GM04504 (cell line): ENCODE measurements around the gene MYO15A.
A peak's percentile ranks its signal among the peaks of the same experiment; 100 is the strongest.
"Not testable (repeated sequence)": the region's sequence is repeated elsewhere in the genome, so short reads cannot be mapped to it uniquely, and the experiment has no call there.

ENCODE experiments used
- DNase-seq: peaks from one replicate; pipeline ENCODE4 v3.0.0-alpha.2; 2012; ENCODE audit warnings: low read depth

Gene MYO15A

DNA sequence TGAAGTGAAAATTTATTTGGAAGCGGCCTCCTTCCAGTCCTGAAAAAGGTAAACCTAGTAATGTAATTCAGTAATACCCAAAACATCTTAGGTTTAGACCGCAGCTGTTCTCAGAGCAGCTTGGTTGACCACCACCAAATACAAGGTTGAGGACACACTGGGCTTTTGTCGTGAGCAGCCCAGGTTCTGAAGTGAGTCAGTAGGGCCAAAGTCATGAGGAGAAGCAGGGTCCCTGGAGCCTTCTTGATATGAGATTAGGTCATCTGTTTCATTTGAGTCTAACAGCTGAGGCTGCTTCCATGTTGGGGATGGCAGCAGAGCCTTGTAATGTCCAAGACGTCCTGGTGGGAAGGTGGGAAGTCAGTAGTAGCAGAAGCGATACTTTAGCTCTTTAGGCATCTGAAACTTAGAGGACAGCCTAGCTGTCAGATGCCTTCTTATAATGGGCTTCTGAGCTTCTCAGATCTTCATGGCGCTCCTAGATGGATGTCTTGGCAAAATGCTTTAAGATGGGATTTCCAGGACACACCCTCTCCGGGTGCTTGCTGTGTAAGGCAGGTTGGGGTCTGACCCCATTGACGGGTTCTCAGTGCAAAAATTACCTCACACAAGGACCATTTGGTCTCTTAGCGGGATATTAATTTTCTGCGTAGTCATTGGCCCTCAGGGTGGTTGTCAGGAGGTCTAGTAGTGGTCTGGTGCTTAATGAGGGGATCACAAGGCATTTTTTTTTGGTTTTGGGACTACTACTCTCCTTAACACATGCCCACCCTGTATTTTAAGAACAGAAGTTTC, 77.5 kb downstream of the MYO15A start:
- no peak for DNase-seq

DNA sequence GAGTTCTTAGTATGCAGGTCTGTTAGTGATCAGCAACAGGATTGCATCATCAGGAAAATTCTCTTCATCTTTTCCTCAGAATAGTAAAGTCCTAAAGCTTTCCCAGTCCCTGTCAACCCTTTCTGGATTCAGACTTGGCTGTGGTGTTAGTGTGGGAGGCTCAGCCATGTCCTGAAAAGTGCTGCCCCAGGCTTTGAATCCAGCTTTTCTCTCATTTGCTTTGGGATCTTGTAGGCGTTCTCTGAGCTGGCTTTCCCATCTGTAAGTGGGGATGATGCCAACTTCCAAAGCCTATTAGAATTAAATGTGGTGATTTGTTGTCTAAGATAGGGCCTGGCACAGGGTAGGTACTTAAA, 78.0 kb downstream of the MYO15A start:
- DNase-seq, result peak; percentile 41

DNA sequence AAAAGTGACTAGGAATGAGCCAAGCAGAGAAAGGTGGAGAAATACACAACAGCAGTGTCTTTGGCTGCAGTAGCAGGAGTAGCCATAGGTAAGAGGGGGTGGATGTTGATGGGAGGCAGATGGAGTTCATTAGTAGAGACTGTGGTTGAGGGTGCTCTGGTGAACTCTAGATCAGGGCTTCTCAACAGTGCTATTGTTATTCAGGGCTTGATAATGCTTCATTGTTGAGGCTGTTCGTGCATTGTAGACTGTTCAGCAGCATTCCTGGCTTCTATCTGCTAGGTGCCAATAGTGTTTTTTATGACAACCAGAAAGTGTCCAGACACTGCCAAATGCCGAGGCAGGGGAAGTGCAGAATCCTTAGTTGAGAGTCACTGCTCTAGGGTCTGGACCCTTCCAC, 78.7 kb downstream of the MYO15A start:
- no peak for DNase-seq

DNA sequence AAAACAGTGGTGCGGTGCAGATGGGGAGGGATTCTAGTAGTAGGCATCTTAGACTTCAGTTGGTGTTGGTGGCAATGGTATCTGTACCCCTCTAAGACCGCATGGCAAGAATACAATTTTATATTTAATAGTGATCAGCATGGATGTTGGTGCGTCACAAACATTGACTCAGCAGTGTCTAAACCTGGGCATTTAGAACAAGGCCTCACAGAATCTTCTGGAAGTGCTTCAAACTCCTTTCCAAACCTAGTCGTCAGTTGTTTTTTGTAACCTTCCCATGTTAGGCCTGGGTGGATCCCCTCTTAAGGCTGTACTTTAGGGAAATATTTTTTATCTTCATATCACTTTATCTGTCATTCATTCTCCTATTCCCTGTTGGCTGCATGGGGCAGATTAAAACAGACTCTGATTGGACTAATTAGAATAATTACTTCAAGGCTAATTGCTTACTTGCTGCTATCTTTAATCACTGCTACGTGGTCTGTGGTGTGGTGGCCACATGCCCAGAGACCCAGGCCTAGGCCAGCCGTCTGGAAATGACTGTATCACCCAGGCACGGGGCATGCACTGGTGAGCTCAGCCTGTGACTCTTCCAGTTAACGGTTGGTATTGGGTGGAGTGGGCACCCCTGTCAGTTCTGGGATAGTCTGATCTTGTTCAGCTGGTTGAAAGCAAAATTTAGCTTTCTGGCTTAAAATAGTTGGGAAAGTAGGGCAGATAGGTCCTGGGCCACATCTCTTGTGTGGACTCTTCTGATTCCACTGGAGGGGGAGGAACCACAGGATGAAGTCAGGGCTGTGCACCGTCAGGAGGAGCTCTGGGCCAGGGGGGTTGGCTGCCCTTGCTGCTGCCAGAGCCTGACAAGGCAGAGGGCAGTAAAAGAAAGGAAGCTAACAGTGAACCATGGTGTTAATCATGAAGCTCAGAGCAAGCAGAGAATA, 79.5 kb downstream of the MYO15A start:
- DNase-seq, result peak; percentile 44

DNA sequence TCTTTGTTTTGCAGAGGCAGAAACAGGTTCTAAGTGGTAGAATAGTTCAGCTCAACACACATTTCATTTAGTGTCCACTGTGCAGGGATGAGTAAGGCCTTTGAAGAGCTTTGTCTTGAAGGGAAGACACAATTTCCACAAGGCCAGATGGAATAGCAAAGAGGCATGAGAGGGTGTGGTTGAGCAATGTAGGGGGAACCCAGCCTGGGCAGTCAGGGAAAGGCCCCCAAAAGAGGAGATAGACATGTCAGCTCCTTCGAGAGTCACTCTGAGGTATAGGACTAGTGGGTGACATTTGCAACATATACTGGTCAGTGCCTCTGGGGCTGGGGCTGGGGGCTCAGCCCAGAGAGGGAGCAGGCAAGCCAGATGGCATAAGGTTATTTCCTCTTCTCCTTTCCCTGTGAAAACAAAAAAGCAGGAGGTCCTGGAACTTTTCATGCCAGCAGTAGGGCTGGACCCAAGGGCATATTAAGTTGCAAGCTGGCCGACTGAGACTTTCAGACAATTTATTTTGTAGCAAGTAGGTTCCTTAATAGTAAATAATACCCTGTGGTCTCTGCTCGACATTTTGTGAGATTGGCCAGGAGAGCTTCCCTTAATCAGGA, 82.2 kb downstream of the MYO15A start:
- DNase-seq, result no peak

DNA sequence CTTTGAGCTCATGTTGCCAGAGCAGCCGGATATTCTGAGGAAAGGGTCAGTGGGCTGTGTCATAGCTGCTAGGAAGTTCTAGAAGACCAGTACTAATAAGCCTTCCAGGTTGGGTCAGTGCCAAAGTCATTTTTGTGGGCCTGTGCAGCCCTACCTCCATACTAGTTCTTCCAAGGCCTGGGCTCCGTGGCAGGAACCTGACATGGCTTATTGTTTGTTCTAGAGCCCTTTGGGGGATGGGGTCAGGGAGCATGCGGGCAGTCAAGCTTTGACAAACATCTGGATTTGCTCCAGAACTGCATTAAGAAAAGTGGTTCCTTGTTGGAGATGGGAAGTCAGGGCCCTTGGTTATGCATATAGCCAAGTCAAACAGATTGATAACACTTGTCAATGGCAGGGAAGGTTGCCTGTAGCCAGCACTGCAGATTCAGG, 82.7 kb downstream of the MYO15A start:
- DNase-seq, result no peak

DNA sequence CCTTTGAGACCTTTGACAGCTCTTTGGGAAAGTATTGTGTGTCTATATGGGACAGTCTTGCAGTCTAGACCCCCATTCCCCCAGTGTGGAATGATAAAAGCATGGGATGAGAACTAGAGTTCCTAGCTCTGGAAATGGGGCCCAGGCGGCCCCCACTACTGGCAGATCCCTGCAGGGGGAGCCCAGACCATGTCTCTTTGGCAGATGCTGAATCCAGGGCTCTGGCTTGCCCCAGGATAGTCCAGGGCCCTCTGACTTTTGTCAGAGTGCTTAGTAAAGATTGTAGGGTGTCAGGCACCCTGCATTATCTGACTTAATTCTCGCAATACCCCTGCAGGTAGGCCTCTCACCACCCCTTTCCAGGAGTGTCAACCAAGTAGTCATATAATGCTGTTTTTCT, 83.4 kb downstream of the MYO15A start:
- DNase-seq, result no peak

DNA sequence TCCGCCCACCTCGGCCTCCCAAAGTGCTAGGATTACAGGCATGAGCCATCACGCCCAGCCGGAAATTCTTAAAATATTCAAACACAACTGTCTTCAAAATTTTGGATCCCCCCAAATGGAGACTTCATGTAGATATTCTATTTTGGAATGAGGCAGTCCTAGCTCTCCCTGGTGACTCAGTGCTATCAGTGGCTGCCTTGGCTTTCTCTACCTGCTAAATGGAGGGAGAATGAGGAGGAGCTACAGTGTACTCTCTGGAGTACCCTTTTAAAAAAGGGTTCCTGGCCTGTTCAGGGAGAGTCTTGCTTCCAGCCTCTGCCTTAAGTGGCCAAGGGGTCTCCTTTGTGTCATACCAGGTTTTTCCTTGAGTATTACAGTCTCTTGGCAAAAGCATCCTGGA, 85.8 kb downstream of the MYO15A start:
- no peak for DNase-seq

DNA sequence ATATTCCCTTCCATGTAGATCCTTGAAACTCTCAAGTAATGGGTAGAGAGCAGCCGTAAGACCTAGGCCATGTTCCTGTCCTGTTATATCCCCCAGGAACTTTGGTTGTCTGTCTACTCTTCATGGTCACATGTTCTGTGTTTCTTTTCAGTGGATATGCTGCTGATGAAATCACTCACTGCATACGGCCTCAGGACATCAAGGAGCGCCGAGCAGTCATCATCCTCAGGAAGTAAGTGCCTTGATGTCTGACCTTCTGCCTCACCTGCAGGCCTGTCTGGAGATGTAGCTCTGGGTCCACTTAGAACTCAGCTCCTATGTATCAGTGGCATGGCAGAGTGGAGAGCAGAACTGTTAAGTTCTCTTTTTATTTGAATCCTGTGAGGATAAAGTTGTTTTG, 86.2 kb downstream of the MYO15A start:
- DNase-seq, result no peak

DNA sequence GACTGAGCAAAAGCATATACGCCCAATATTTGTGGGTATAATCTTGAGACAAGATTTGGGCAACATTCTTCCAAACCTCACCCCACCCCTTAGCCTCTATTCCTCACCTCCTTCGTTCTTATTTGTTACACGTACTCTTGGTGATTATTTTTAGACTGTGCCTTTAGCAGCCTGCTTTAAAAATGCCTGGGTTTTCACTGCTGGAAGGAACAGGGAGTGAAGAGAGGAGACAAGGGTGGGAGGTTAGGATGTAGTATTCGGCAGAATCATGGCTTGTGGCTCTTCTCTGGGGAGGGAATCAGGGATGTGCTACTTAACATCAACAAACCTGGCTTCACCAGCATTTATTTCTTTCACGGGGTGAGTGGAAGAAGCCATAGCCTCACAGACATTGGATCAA, 86.7 kb downstream of the MYO15A start:
- DNase-seq, result no peak

DNA sequence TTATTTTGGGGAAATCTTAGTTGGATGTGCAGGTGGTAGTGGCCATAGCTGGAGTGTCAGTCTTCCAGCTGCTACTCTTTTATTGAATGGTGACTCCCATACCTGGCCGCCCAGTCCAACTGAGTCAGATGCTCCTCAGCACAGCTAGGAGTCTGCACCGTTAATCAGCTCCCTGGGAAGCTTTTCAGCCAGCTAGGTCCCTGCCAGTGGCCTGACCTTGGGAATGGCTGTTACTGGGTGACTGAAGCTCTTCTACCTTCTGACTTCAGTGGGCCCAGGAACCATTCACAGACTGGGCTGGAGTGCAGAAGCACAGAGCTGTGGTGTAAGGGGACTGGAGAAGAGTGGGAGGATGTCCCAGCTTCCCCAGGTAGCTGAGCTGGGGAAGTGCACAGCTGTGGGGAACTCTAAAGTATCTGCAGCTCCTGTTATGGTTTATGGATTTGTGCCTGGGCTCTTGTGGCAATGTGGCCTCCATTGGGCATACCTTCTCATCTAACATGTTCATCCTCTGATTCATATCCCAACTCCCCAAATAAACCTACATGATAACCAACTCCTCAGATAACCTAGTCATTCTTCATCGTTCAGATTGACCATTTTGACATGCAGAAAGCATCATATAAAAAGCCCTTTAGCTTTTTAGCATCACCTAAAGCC, 89.1 kb downstream of the MYO15A start:
- DNase-seq, result no peak

DNA sequence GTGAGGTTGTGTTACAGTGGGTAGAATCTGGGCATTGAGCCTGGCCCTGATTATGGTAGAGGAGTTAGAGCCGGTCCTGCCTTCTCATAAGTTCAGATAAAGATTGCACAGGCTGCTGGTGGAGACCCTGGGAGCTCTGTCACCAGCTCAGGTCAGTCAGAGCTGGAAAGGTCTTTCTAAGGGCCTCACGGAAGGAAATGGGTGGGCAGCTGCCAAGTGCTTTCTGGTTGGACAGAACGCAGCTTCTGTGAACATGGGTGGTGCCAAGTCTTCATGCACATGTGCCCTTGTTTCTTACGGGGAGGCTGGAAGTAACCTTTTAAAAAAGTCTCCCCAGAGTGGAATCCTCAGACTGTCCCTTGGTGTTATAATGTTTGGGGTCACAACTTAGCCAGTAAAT, 90.0 kb downstream of the MYO15A start:
- no peak for DNase-seq

DNA sequence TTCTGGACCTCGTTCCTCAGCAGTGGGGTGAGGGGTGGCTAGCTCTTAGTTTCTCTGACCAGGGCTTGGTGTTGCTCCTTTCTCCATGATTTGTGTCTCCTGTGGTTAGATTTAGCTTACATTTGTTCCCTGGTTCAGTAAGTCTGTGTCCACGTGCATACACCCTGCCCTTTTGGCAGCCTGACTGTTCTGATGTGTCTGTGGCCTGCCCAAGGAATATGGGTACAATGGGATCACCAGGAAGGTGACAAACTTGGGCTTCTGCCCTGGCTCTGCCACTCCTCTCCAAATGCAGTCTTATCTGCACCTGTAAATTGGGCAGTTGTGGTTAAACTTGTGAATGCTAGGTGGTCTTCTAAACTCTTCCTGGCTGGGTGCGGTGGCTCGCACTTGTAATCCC, 92.6 kb downstream of the MYO15A start:
- DNase-seq, result no peak

DNA sequence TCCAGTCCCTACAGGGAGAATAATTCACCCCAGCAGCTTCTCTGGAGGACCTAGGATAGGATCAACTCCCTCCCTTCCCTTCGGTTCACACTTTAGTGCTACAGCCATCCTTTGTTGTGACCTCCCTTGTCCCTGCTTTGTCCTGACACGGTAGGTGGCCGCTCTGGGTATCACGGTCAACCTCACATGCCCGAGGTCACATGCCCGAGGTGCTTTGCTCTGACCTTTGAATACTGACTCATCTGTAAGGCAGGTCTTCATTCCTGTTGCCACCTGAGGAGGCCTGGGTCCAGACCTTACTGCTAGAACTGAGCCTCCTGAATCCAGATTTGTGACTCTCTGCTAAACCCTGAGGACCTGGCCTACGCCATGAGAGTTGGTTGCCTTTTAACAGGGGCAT, 94.8 kb downstream of the MYO15A start:
- no peak for DNase-seq

DNA sequence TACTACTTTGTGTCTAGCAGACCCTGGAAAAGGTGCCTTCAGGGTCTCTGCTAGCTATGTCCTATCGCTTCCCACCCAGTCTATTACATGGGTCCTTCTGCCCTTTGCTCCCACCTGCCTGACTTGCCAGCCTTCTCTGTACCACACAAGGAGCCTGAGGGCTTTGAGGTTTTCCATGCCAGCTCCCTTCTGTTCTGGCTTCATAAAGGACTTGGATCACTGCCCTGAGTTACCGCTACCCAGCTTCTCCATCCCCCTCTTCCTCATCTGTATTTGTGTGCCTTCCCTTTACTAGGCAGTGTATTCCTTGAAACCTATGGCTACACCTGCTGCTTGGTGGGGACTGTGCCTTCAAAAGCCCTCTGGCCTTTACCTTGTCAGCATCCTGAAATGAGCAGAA, 97.3 kb downstream of the MYO15A start:
- no peak for DNase-seq

DNA sequence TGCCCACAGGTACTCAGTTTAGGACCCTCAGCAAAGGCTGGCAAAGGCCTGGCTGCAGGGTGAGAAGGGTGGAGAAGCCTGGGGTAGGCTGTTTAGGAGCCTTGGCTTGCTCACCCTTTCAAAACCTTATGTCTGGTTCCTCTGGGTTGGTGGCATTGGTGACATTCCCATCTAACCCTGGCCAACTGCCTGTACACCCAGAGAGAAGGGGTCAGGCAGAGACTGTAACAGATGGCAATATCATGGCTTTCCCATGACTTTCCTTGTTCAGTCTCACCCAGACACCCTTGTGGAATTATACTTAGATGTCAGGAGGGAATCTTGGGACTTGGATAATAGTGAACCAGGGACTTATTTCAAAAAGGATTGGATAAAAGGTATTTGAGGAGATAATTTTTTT, 98.4 kb downstream of the MYO15A start:
- no peak for DNase-seq

DNA sequence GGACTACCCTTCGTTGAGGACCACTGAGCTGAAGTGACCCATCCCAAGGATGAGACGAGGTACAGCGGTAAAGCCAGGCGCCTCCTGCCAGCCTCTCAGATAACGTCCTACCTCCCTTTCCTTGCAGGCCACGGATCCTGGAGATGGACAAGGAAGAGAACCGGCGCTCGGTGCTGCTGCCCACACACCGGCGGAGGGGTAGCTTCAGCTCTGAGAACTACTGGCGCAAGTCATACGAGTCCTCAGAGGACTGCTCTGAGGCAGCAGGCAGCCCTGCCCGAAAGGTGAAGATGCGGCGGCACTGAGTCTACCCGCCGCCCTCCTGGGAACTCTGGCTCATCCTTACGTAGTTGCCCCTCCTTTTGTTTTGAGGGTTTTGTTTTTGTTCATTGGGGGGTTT, 99.5 kb downstream of the MYO15A start:
- DNase-seq, result no peak

DNA sequence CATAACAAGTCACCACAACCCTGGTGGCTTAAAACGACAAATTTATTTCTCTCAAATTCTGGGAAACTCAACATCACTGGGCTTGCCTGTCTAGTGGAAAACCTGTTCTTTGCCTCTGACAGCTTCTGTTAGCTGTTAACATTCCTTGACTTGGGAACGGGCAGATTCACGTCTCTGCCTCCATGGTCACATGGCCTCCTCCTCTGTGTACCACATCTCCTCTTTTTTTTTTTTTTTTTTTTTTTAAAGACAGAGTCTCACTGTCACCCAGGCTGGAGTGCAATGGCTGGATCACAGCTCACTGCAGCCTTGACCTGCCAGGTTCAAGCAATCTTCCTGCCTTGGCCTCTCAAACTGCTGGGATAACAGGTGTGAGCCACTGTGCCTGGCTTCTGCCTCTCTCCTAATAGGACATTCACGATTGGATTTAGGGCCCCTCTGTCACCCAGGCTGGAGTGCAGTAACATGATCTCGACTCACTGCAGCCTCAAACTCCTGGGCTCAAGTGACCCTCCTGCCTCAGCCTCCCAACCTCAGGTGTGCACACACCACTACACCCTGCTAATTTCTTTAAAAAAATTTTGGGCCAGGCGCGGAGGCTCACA, 105.2 kb downstream of the MYO15A start:
- no peak for DNase-seq

DNA sequence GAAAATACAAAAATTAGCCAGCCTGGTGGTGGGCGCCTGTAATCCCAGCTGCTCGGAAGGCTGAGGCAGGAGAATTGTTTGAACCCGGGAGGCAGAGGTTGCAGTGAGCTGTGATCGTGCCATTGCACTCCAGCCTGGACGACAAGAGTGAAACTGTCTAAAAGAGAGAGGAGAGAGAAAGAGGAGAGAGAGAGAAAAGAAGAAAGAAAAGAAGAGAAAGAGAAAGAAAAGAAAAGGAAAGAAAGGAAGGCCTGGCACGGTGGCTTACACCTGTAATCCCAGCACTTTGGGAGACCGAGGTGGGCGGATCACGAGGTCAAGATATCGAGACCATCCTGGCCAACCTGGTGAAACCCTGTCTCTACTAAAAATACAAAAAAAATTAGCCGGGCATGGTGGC, 108.3 kb downstream of the MYO15A start:
- not testable (repeated sequence) for DNase-seq

DNA sequence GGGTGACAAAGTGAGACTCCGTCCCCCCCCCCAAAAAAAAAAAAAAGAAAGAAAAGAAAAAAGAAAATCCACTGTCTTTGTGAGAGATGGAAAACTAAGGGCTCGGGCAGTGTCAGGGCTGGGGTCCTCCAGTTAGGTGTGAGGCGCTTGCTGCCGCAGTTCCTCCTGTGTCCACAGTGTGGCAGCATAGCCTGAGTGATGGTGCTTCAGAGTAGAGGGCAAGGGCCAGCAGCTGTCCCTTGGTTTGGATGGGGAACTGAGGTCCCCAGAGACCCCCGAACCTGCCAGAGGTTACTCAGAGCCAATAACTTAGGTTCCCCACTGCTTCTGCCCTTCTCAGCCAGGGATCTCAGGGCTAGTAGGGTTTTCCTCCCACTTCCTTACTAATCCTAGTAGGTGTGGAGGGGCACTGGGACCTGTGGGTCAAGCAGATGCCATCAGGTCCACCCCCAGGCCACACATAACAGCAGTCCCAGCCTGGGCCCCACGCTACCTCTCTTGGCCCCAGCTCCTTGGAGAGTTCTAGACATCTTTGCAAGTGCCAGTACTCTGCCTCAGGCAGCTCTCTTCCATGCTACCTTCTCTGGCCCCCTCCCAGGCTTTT, 109.0 kb downstream of the MYO15A start:
- peak; percentile 22 for DNase-seq

DNA sequence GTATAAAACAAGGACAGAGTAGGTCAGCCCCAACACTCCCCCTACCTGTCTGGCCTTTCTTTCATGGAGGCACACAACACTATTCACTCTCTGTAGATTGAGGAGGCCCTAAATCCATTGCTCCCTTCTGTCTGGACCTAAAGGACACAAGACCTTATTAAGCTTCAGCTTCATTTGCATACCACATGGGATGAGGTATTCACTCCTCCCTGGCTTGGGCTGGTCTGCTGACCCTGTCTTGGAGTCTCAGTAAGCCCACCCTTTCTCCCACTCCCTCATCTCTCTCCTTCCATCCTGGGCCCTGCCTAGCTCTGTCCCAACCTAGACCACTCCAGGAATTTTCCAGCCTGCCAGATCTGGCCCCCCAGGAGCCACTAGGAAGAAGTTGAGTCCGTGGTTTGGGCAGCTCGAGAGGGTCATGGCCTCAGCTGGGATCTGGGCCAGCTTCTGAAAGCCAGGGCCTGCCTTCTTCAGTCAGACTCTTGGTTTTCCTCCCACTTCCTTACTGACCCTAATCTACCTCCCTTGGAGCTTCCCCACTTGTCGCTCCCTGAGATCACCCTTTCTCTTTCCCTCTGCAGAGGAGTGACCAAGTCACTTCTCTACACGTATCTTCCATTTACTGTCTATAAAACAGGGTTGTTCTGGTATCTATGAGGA, 110.3 kb downstream of the MYO15A start:
- peak; percentile 25 for DNase-seq
